Endothelial cell of umbilical vein (primary cell): ENCODE results near the gene MIA2. TPM values are rescaled to one million over a fixed set of nuclear protein-coding genes. Genes with fewer than 3 reads are reported as not detected.

ENCODE experiments used
- BruUV-seq: library from RNA; stranded (reverse); fragments of 400-500 nt; replicated peaks from 2 replicates; lab custom pipeline; 2021; lab: Mats Ljungman, UMichigan
- CTCF ChIA-PET: fragments of 300-600, 350-600 bp; sonication (Branson Sonifier 250); formaldehyde crosslinking; loops from one replicate; lab custom pipeline; 2021; ENCODE audit warnings: antibody characterized with exemption, inconsistent platforms; lab: Charles Lee
- POLR2A ChIA-PET: fragments of 300-600, 350-600 bp; sonication (Branson Sonifier 250); formaldehyde crosslinking; loops from one replicate; lab custom pipeline; 2021; ENCODE audit warnings: antibody characterized with exemption, inconsistent platforms; lab: Charles Lee
- DNase-seq: peaks from one replicate; pipeline ENCODE4 v3.0.0-alpha.2; 2011; ENCODE audit warnings: low read depth, low spot score
- FAIRE-seq: peaks from 2 replicates; lab custom pipeline; 2011; peaks lifted over from hg19 to GRCh38; lab: Jason Lieb, UNC
- H2AFZ ChIP-seq: 2 replicates; pipeline ENCODE4 v1.6.0; 2012; ENCODE audit warnings: low read depth, low read length, control low read depth, inconsistent platforms
- H3K27ac ChIP-seq: 2 replicates; pipeline ENCODE4 v1.5.1; 2011; ENCODE audit warnings: low read depth, mild to moderate bottlenecking, control low read depth, low read length, moderate library complexity; ENCODE audit not compliant: insufficient read depth
- H3K27me3 ChIP-seq, 2 experiments: 2 replicates each; pipeline versions ENCODE4 v1.6.0 to v1.6.1; 2011; ENCODE audit warnings: low read length in 2 of 2, mixed read lengths in 1 of 2; ENCODE audit not compliant: control insufficient read depth in 2 of 2, insufficient read depth in 2 of 2
- H3K36me3 ChIP-seq, 2 experiments: 2 replicates in 1 of 2; 3 replicates in 1 of 2; pipeline ENCODE4 v1.5.1; 2011; ENCODE audit warnings: low read length in 2 of 2, mild to moderate bottlenecking in 1 of 2, moderate library complexity in 1 of 2; ENCODE audit not compliant: control insufficient read depth in 2 of 2, insufficient read depth in 2 of 2; ENCODE audit errors: extremely low read depth in 1 of 2
- H3K4me1 ChIP-seq: 3 replicates; pipeline ENCODE4 v1.5.1; 2011; ENCODE audit warnings: mild to moderate bottlenecking, low read length; ENCODE audit not compliant: control insufficient read depth, insufficient read depth; ENCODE audit errors: extremely low read depth
- H3K4me2 ChIP-seq: 2 replicates; pipeline ENCODE4 v1.6.1; 2011; ENCODE audit warnings: low read length, control low read depth, mixed read lengths; ENCODE audit not compliant: insufficient read depth
- H3K4me3 ChIP-seq, 3 experiments: fragments of 200-600 bp in 1 of 3; sonication (generic), shearing (Covaris generic) in 1 of 3; replicated peaks in 1 of 3; 2 replicates each; pipeline ENCODE4 v1.5.1; 2011 to 2016; ENCODE audit warnings: control low read depth in 3 of 3, low read length in 3 of 3, mild to moderate bottlenecking in 2 of 3, inconsistent platforms in 1 of 3, low read depth in 1 of 3, moderate library complexity in 1 of 3; ENCODE audit not compliant: insufficient read depth in 1 of 3
- H3K79me2 ChIP-seq: 2 replicates; pipeline ENCODE4 v1.6.0; 2012; ENCODE audit warnings: low read length, inconsistent platforms; ENCODE audit not compliant: control insufficient read depth, insufficient read depth
- H3K9ac ChIP-seq: replicated peaks from 2 replicates; pipeline ENCODE3; 2011; ENCODE audit warnings: low read length, control low read depth; ENCODE audit not compliant: insufficient read depth; ENCODE audit errors: extremely low read depth
- H3K9me1 ChIP-seq: replicated peaks from 3 replicates; pipeline ENCODE4 v1.6.0; 2011; ENCODE audit warnings: mild to moderate bottlenecking, low read length; ENCODE audit not compliant: control insufficient read depth, insufficient read depth; ENCODE audit errors: extremely low read depth
- H3K9me3 ChIP-seq: replicated peaks from 2 replicates; pipeline ENCODE4 v1.5.1; 2012; ENCODE audit warnings: low read length, inconsistent platforms; ENCODE audit not compliant: control insufficient read depth, insufficient read depth
- H4K20me1 ChIP-seq: replicated peaks from 2 replicates; pipeline ENCODE3; 2011; ENCODE audit warnings: mild to moderate bottlenecking, low read length; ENCODE audit not compliant: control insufficient read depth, insufficient read depth; ENCODE audit errors: extremely low read depth
- EZH2 ChIP-seq: IDR thresholded peaks from 2 replicates; pipeline ENCODE4 v1.6.1; 2012; ENCODE audit warnings: borderline replicate concordance, low read depth, mild to moderate bottlenecking, moderate library complexity, low read length, inconsistent platforms; ENCODE audit not compliant: severe bottlenecking
- FOS ChIP-seq: IDR thresholded peaks from 2 replicates; pipeline ENCODE4 v1.6.1; 2011; ENCODE audit warnings: mild to moderate bottlenecking, low read length, moderate library complexity, borderline replicate concordance; ENCODE audit not compliant: insufficient read depth
- JUN ChIP-seq: IDR thresholded peaks from 2 replicates; pipeline ENCODE4 v1.6.1; 2011; ENCODE audit warnings: borderline replicate concordance, low read depth; ENCODE audit not compliant: insufficient read length, insufficient read depth
- MYC ChIP-seq: IDR thresholded peaks from one replicate; pipeline ENCODE4 v1.6.1; 2011; ENCODE audit warnings: mild to moderate bottlenecking, low read depth, low read length
- POLR2A ChIP-seq: IDR thresholded peaks from 2 replicates; pipeline ENCODE4 v1.6.1; 2012; ENCODE audit warnings: low read depth, mild to moderate bottlenecking, control low read depth, low read length
- POLR2AphosphoS5 ChIP-seq: IDR thresholded peaks from 2 replicates; pipeline ENCODE4 v1.6.1; 2012; ENCODE audit warnings: low read depth, mild to moderate bottlenecking, control low read depth, low read length, moderate library complexity; ENCODE audit not compliant: insufficient read depth
- dilution Hi-C: fragments of 300-500 bp; cut with MboI; formaldehyde crosslinking; loops from one replicate; pipeline ENCODE4 v1.15.0; 2019; ENCODE audit warnings: low sequenced_read_pairs; ENCODE audit not compliant: extremely low pct_ligation_motif_present
- intact Hi-C: fragments of 100-400 bp; cut with micrococcal nuclease; formaldehyde crosslinking; loops from one replicate; pipeline ENCODE4 v1.10.0; 2022
- polyA plus RNA-seq, 4 experiments: library from polyadenylated mRNA; depleted of rRNA in 3 of 4; stranded (reverse) in 3 of 4; unstranded in 1 of 4; fragments of >200 nt; gene quantifications; 2 replicates each; pipeline versions ENCODE4 v1.2.1 to v1.2.3, GENCODE V29; 2011 to 2012; ENCODE audit warnings: missing spikeins in 1 of 4
- total RNA-seq: library from RNA; stranded (reverse); gene quantifications from 2 replicates; pipeline ENCODE4 v1.2.3, GENCODE V29; 2021
- TF ChIP-seq, protein P1 (sequence below): IDR thresholded peaks from 2 replicates; pipeline ENCODE4 v1.6.1; 2011; ENCODE audit not compliant: insufficient read depth, insufficient read length
- TF ChIP-seq, protein P2 (sequence below), 2 donors: IDR thresholded peaks; 1 replicate in 1 of 2; 2 replicates in 1 of 2; pipeline ENCODE4 v1.5.1; 2011; ENCODE audit warnings: low read length in 2 of 2, mild to moderate bottlenecking in 2 of 2, moderate library complexity in 2 of 2, control low read depth in 1 of 2, inconsistent platforms in 1 of 2, low read depth in 1 of 2; ENCODE audit not compliant: insufficient read depth in 1 of 2; ENCODE audit errors: extremely low read depth in 1 of 2

Gene MIA2
- total and polyA plus RNA-seq, 2 donors (not counting 3 experiments of a cell fraction or from before 2014, with no cell fraction given): 9.4 to 14.9 TPM

DNA sequence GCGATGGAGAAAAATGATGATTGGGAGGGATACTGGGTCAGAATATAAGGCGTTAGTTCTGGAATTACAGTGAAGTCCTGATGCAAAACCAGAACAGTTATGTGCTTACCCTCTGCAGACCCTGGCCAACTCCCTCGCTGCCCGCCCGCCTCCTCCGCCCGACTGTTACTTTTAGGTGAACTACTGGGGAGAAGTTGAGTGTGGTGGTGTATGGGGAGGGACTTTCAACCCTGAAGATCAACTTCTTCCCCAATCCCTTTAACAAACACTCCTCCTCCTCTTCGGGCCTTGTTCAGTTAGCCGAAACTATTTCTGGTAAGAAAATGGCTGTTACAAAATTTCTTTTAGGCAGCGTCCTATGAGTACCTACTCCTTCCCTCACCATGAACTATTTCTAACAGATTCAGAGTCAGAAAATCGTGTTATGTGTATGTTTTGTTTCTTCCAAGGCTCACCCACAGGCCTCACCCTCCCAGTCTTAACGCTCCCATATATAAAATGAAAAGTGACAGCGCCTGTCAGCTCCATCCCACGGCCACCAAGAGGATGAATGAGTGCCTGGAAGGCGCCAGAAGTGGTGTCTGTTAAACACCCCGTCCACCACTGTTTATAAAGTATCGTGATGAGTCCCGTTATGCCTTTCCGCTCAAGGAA lies 197.2 kb downstream of the MIA2 start:
- CTCF ChIA-PET: interaction anchor here (1.4 to 2.6 kb wide), 3 partner anchors 54 to 317 kb away, joined by 4 to 9 read pairs (median 5); partner anchors contain the start of genes GEMIN2 and TRAPPC6B
- FAIRE-seq: no peak

More for the DNA sequence above, 197.2 kb downstream of the MIA2 start:
- peak overlapping the region; percentile 64 to 85 (median 65) for H3K4me3 ChIP-seq
- H2AFZ ChIP-seq: peak overlapping the region; percentile 95
- H3K4me2 ChIP-seq: peak overlapping the region; percentile 87
- H3K27ac ChIP-seq: peak overlapping the region; percentile 99
- BruUV-seq: no TSS peak
- intact Hi-C loops (no loop called here), dilution Hi-C loops (no loop called here)
- H4K20me1 ChIP-seq: peaks cover 2% of the 10 kb centered on the region
- no peaks in the 10 kb centered on the region for H3K9me3 ChIP-seq
- no peaks in the 10 kb centered on the region for H3K27me3 ChIP-seq
- H3K9ac ChIP-seq: peak overlapping the region; percentile 96
- no peaks in the 10 kb centered on the region for H3K9me1 ChIP-seq
- no peaks in the 10 kb centered on the region for H3K36me3 ChIP-seq
- DNase-seq: peak; percentile 20
- H3K79me2 ChIP-seq: peaks cover 33% of the 10 kb centered on the region
- TF ChIP-seq JUN: no peak
- TF ChIP-seq, protein P1, sequence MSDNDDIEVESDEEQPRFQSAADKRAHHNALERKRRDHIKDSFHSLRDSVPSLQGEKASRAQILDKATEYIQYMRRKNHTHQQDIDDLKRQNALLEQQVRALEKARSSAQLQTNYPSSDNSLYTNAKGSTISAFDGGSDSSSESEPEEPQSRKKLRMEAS: no peak
- no peak for TF ChIP-seq POLR2A
- no peak for TF ChIP-seq POLR2AphosphoS5
- no peak for TF ChIP-seq MYC
- TF ChIP-seq FOS: no peak
- TF ChIP-seq EZH2: no peak
- TF ChIP-seq, protein P2, sequence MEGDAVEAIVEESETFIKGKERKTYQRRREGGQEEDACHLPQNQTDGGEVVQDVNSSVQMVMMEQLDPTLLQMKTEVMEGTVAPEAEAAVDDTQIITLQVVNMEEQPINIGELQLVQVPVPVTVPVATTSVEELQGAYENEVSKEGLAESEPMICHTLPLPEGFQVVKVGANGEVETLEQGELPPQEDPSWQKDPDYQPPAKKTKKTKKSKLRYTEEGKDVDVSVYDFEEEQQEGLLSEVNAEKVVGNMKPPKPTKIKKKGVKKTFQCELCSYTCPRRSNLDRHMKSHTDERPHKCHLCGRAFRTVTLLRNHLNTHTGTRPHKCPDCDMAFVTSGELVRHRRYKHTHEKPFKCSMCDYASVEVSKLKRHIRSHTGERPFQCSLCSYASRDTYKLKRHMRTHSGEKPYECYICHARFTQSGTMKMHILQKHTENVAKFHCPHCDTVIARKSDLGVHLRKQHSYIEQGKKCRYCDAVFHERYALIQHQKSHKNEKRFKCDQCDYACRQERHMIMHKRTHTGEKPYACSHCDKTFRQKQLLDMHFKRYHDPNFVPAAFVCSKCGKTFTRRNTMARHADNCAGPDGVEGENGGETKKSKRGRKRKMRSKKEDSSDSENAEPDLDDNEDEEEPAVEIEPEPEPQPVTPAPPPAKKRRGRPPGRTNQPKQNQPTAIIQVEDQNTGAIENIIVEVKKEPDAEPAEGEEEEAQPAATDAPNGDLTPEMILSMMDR (IDR thresholded peaks at IDR 0.05; ENCODE audit: extremely low read depth in 1 of 2, insufficient read depth in 1 of 2, low read depth in 1 of 2, low read length in 2 of 2): no peak
- peaks cover 38% of the 10 kb centered on the region for H3K4me1 ChIP-seq
- POLR2A ChIA-PET: interaction anchor here (1.9 kb wide), 1 partner anchor 55 kb away, joined by 5 read pairs; no protein-coding TSS in a partner anchor
